Measurements from ENCODE around the gene ATP8A1.
"Not testable (repeated sequence)": the region's sequence is repeated elsewhere in the genome, so short reads cannot be mapped to it uniquely, and the experiment has no call there.

Gene ATP8A1

GRCh38 chr4:42474406-42474805 lies 182.5 kb downstream of the ATP8A1 start:
- DNase-seq (ENCODE audit: low read depth in 2 of 3, low spot score in 1 of 3): no peak

GRCh38 chr4:42473071-42473684 lies 183.7 kb downstream of the ATP8A1 start:
- DNase-seq (ENCODE audit: low read depth in 2 of 3, low spot score in 1 of 3): no peak

GRCh38 chr4:42471896-42472295 lies 185.0 kb downstream of the ATP8A1 start:
- no peak for DNase-seq (ENCODE audit: low read depth in 2 of 3, low spot score in 1 of 3)

- DNase-seq (ENCODE audit: low read depth in 2 of 3, low spot score in 1 of 3): no peak
Observed at GRCh38 chr4:42470023-42470422, 186.9 kb downstream of the ATP8A1 start.

GRCh38 chr4:42467777-42468176 lies 189.1 kb downstream of the ATP8A1 start:
- not testable (repeated sequence) for DNase-seq (ENCODE audit: low read depth in 2 of 3, low spot score in 1 of 3)

- no peak for DNase-seq (ENCODE audit: low read depth in 2 of 3, low spot score in 1 of 3)
Observed at GRCh38 chr4:42466273-42466844, 190.5 kb downstream of the ATP8A1 start.

- no peak for DNase-seq (ENCODE audit: low read depth in 2 of 3, low spot score in 1 of 3)
Observed at GRCh38 chr4:42464550-42465094, 192.3 kb downstream of the ATP8A1 start.

GRCh38 chr4:42461216-42461615 lies 195.7 kb downstream of the ATP8A1 start:
- not testable (repeated sequence) for DNase-seq (ENCODE audit: low read depth in 2 of 3, low spot score in 1 of 3)

- no peak for DNase-seq (ENCODE audit: low read depth in 2 of 3, low spot score in 1 of 3)
Observed at GRCh38 chr4:42460043-42460442, 196.9 kb downstream of the ATP8A1 start.

GRCh38 chr4:42458657-42459056 lies 198.2 kb downstream of the ATP8A1 start:
- DNase-seq (ENCODE audit: low read depth in 2 of 3, low spot score in 1 of 3): no peak

GRCh38 chr4:42454755-42455420 lies 202.0 kb downstream of the ATP8A1 start:
- no peak for DNase-seq (ENCODE audit: low read depth in 2 of 3, low spot score in 1 of 3)

- DNase-seq (ENCODE audit: low read depth in 2 of 3, low spot score in 1 of 3): no peak
Observed at GRCh38 chr4:42453612-42454011, 203.3 kb downstream of the ATP8A1 start.

GRCh38 chr4:42452823-42453222 lies 204.1 kb downstream of the ATP8A1 start:
- no peak for DNase-seq (ENCODE audit: low read depth in 2 of 3, low spot score in 1 of 3)

- no peak for DNase-seq (ENCODE audit: low read depth in 2 of 3, low spot score in 1 of 3)
Observed at GRCh38 chr4:42446823-42447222, 210.1 kb downstream of the ATP8A1 start.

GRCh38 chr4:42445038-42445437 lies 211.9 kb downstream of the ATP8A1 start:
- DNase-seq (ENCODE audit: low read depth in 2 of 3, low spot score in 1 of 3): no peak

- no peak for DNase-seq (ENCODE audit: low read depth in 2 of 3, low spot score in 1 of 3)
Observed at GRCh38 chr4:42442601-42443000, 214.3 kb downstream of the ATP8A1 start.

GRCh38 chr4:42440083-42440482 lies 216.8 kb downstream of the ATP8A1 start:
- no peak for DNase-seq (ENCODE audit: low read depth in 2 of 3, low spot score in 1 of 3)

- DNase-seq (ENCODE audit: low read depth in 2 of 3, low spot score in 1 of 3): no peak
Observed at GRCh38 chr4:42436928-42437565, 219.9 kb downstream of the ATP8A1 start.

GRCh38 chr4:42428036-42428435 lies 228.9 kb downstream of the ATP8A1 start:
- DNase-seq (ENCODE audit: low read depth in 2 of 3, low spot score in 1 of 3): no peak

GRCh38 chr4:42425146-42426065 lies 231.5 kb downstream of the ATP8A1 start:
- no peak for DNase-seq (ENCODE audit: low read depth in 2 of 3, low spot score in 1 of 3)

- no peak for DNase-seq (ENCODE audit: low read depth in 2 of 3, low spot score in 1 of 3)
Observed at GRCh38 chr4:42420140-42420539, 236.8 kb downstream of the ATP8A1 start.

Measured in stimulated activated CD4-positive, alpha-beta T cell treated with anti-CD3 and anti-CD28 coated beads, Interleukin-12 subunit alpha, Interleukin-12 subunit beta, amount 100 ng/mL, for 48 hours (primary cell).